Suprapubic skin (tissue), 4 donors: Measurements from ENCODE around the gene GABRA5. TPM values are rescaled to one million over a fixed set of nuclear protein-coding genes. Genes with fewer than 3 reads are reported as not detected.

ENCODE experiments used
- DNase-seq, 2 donors: peaks; one replicate each; pipeline ENCODE4 v3.0.0-alpha.2; 2019; ENCODE audit warnings: low spot score in 2 of 2
- H3K27ac ChIP-seq: fragments of 200-600 bp; sonication (generic); one replicate; pipeline ENCODE4 v1.5.1; 2019
- H3K27me3 ChIP-seq: fragments of 200-600 bp; sonication (generic); one replicate; pipeline ENCODE4 v1.5.1; 2019
- H3K36me3 ChIP-seq: fragments of 200-600 bp; sonication (generic); one replicate; pipeline ENCODE4 v1.5.1; 2019
- H3K4me1 ChIP-seq: fragments of 200-600 bp; sonication (generic); one replicate; pipeline ENCODE4 v1.5.1; 2019
- H3K4me3 ChIP-seq: fragments of 200-600 bp; sonication (generic); one replicate; pipeline ENCODE4 v1.5.1; 2019; ENCODE audit warnings: mild to moderate bottlenecking
- H3K9me3 ChIP-seq: fragments of 200-600 bp; sonication (generic); one replicate; pipeline ENCODE4 v1.5.1; 2019
- EP300 ChIP-seq: sonication (generic); formaldehyde crosslinking; IDR thresholded peaks from one replicate; pipeline ENCODE4 v1.6.1; 2017; ENCODE audit warnings: antibody characterized with exemption
- POLR2A ChIP-seq, 2 donors: fragments of 450-650 bp; IDR thresholded peaks; one replicate each; pipeline ENCODE4 v1.6.1; 2017; ENCODE audit warnings: antibody characterized with exemption in 2 of 2, mild to moderate bottlenecking in 2 of 2, moderate library complexity in 2 of 2
- POLR2AphosphoS5 ChIP-seq, 3 donors: sonication (generic); formaldehyde crosslinking; IDR thresholded peaks; one replicate each; pipeline ENCODE4 v1.6.1; 2017; ENCODE audit warnings: antibody characterized with exemption in 3 of 3
- WGBS: methylation state at CpG from one replicate; pipeline ENCODE4 v1.1.5; 2018; 5-methylcytosine and 5-hydroxymethylcytosine counted together
- total RNA-seq, 4 donors: library from RNA; depleted of rRNA; stranded (reverse); fragments of >200 nt; gene quantifications; one replicate each; pipeline ENCODE4 v1.1.0, GENCODE V29; 2016
- TF ChIP-seq, protein P1 (sequence below), 2 donors: fragments of 200-600 bp in 1 of 2; fragments of 450-650 bp in 1 of 2; sonication (generic) in 1 of 2; IDR thresholded peaks; one replicate each; pipeline ENCODE4 v1.5.1; 2016 to 2019; ENCODE audit warnings: antibody characterized with exemption in 2 of 2, mild to moderate bottlenecking in 1 of 2, moderate library complexity in 1 of 2

The GABRA5 gene
- total RNA-seq, 4 donors from 2014 or later: not detected

DNA sequence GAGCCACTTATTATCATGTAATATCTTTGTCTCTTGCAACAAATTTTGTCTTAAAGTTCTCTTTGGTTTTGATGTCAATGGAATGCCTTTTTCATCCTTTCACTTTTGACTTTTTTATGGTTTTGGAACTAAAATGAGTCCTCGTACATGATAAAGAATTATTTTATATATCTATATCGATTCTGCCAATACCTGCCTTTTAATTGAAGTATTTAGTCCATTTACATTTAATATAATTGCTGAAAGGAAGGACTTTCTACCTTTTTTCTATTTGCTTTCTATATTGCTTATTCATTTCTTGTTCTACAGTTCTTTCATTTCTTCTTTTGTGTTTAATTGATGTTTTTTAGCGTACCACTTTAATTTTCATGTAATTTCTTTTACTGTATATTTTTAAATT lies 32.8 kb downstream of the GABRA5 start:
- 93% methylated on average over 3 of the region's 3 CpGs for WGBS
- TF ChIP-seq POLR2AphosphoS5 (IDR thresholded peaks at IDR 0.05) (no peak), POLR2A (IDR thresholded peaks at IDR 0.05) (no peak), EP300 (no peak)
- TF ChIP-seq, protein P1, sequence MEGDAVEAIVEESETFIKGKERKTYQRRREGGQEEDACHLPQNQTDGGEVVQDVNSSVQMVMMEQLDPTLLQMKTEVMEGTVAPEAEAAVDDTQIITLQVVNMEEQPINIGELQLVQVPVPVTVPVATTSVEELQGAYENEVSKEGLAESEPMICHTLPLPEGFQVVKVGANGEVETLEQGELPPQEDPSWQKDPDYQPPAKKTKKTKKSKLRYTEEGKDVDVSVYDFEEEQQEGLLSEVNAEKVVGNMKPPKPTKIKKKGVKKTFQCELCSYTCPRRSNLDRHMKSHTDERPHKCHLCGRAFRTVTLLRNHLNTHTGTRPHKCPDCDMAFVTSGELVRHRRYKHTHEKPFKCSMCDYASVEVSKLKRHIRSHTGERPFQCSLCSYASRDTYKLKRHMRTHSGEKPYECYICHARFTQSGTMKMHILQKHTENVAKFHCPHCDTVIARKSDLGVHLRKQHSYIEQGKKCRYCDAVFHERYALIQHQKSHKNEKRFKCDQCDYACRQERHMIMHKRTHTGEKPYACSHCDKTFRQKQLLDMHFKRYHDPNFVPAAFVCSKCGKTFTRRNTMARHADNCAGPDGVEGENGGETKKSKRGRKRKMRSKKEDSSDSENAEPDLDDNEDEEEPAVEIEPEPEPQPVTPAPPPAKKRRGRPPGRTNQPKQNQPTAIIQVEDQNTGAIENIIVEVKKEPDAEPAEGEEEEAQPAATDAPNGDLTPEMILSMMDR (IDR thresholded peaks at IDR 0.05): no peak

DNA sequence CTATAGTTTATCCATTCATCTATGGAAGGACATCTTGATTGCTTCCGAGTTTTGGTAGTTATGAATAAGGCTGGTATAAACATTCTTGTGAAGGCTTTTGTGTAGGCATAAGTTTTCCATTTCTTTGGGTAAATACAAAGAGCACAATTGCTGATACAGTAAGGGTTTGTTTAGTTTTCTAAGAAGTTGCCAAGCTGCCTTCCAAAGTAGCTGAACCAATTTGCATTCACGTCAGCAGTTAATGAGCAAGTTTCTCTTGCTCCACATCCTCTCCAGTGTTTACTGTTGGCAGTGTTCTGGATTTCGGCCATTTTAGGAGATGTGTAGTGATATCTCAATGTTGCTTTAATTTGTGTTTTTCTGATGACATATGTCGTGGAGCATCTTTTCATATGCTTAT lies 34.2 kb downstream of the GABRA5 start:
- Histone ChIP-seq H3K27me3 (no peaks in the 10 kb centered on the region), H3K4me1 (no peaks in the 10 kb centered on the region), H3K36me3 (no peaks in the 10 kb centered on the region), H3K27ac (no peak overlapping the region), H3K9me3 (peaks cover 15% of the 10 kb centered on the region), H3K4me3 (no peak overlapping the region)
- DNase-seq: no peak
- no peak for TF ChIP-seq POLR2AphosphoS5 (IDR thresholded peaks at IDR 0.05)
- TF ChIP-seq, protein P1 (IDR thresholded peaks at IDR 0.05): no peak
- no peak for TF ChIP-seq POLR2A (IDR thresholded peaks at IDR 0.05)
- no peak for TF ChIP-seq EP300
- WGBS: 57% methylated on average over 4 of the region's 4 CpGs

More for the DNA sequence above, 32.8 kb downstream of the GABRA5 start:
- no peaks in the 10 kb centered on the region for H3K4me1 ChIP-seq
- no peak for DNase-seq
- H3K27me3 ChIP-seq: no peaks in the 10 kb centered on the region
- no peaks in the 10 kb centered on the region for H3K36me3 ChIP-seq
- no peak overlapping the region for H3K4me3 ChIP-seq
- H3K27ac ChIP-seq: no peak overlapping the region
- peaks cover 15% of the 10 kb centered on the region for H3K9me3 ChIP-seq

DNA sequence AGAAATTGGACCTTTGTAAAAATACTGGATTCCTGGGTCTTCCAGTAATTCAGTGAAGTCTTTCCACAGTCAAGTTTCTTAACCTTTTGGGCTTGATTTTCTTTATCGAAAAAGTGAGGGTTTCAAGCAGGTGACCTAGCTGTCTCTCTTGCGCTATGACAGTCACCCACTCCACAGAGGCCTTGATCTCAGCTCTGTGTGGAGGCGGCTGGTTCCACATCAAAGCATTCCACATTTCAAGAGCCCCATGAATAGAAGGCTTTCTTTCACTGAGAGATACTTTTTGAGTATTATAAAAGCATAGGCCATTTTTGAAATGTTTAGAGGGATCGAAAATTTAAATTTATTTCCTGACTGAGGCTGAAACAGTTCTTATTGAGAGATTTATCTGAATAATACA lies 43.9 kb downstream of the GABRA5 start:
- 77% methylated on average over 4 of the region's 4 CpGs for WGBS
- Histone ChIP-seq H3K9me3 (peaks cover 6% of the 10 kb centered on the region), H3K36me3 (no peaks in the 10 kb centered on the region), H3K27ac (no peak overlapping the region), H3K4me1 (no peaks in the 10 kb centered on the region), H3K4me3 (no peak overlapping the region), H3K27me3 (no peaks in the 10 kb centered on the region)
- TF ChIP-seq EP300 (no peak), POLR2A (IDR thresholded peaks at IDR 0.05) (no peak), POLR2AphosphoS5 (IDR thresholded peaks at IDR 0.05) (no peak)
- TF ChIP-seq, protein P1 (IDR thresholded peaks at IDR 0.05): no peak
- DNase-seq: no peak

DNA sequence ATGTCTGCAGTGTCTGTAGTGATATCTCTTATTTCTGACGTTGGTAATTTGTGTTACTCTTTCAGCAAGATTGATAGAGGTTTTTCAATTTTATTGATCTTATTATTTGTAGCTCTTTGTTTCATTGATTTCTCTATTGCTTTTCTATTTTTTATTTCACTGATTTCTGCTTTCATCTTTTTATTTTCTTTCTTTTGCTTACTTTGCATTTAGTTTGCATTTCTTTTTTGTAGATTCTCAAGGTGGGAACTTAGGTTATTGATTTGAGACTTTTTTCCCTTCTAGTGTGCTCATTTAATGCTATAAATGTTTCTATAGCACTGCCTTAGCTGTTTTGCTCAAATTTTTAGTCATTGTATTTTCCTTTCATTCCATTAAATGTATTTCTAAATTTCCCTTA lies 54.6 kb downstream of the GABRA5 start:
- Histone ChIP-seq H3K36me3 (no peaks in the 10 kb centered on the region), H3K9me3 (peaks cover 15% of the 10 kb centered on the region), H3K27ac (no peak overlapping the region), H3K4me1 (no peaks in the 10 kb centered on the region), H3K4me3 (no peak overlapping the region), H3K27me3 (no peaks in the 10 kb centered on the region)
- TF ChIP-seq POLR2A (IDR thresholded peaks at IDR 0.05) (no peak), EP300 (no peak), POLR2AphosphoS5 (IDR thresholded peaks at IDR 0.05) (no peak)
- TF ChIP-seq, protein P1 (IDR thresholded peaks at IDR 0.05): no peak
- WGBS: 68% methylated on average over 1 of the region's 1 CpG
- no peak for DNase-seq

DNA sequence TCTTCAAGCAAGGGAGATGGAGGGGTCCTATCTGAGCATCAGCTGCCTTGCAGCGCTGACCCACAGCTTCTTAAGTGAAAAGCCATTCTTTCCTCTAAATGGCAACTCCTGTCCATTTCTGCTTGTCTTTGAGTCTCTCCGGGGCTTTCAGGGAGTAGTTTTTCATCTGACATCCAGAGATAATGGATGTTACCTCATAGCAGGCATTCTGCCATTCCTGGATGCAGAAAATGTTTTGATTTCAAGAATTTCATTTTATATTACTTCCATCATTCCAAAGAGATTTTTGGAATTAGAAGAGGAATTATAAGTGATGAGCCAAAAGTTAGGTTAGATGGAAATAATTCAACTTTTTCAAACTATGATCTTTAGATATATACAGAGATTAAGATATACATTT lies 59.2 kb downstream of the GABRA5 start:
- no peaks in the 10 kb centered on the region for H3K27me3 ChIP-seq
- 74% methylated on average over 2 of the region's 2 CpGs for WGBS
- no peaks in the 10 kb centered on the region for H3K36me3 ChIP-seq
- H3K4me1 ChIP-seq: no peaks in the 10 kb centered on the region
- TF ChIP-seq, protein P1 (IDR thresholded peaks at IDR 0.05): no peak
- TF ChIP-seq EP300 (no peak), POLR2AphosphoS5 (IDR thresholded peaks at IDR 0.05) (no peak), POLR2A (IDR thresholded peaks at IDR 0.05) (no peak)
- H3K27ac ChIP-seq: no peak overlapping the region
- no peak overlapping the region for H3K4me3 ChIP-seq
- DNase-seq: no peak
- H3K9me3 ChIP-seq: no peaks in the 10 kb centered on the region
